Activated T-cell treated with anti-CD3 and anti-CD28 coated beads, Interleukin-2, amount 50 U/mL, for 24 hours (primary cell): Measurements from ENCODE around the gene SIAH2.

Experiments used
- DNase-seq: peaks from one replicate; pipeline ENCODE4 v3.0.0-alpha.2; 2020
- H3K27ac Mint-ChIP-seq: 2 replicates; pipeline ENCODE4 v1.8.0; 2020; ENCODE audit warnings: mild to moderate bottlenecking, mixed read lengths
- H3K27me3 Mint-ChIP-seq: 2 replicates; pipeline ENCODE4 v1.8.0; 2020; ENCODE audit warnings: mixed read lengths
- H3K36me3 Mint-ChIP-seq: 2 replicates; pipeline ENCODE4 v1.8.0; 2020; ENCODE audit warnings: low read depth, mixed read lengths
- H3K4me1 Mint-ChIP-seq: 2 replicates; pipeline ENCODE4 v1.8.0; 2020; ENCODE audit warnings: low read depth, mixed read lengths
- H3K4me3 Mint-ChIP-seq: 2 replicates; pipeline ENCODE4 v1.8.0; 2020; ENCODE audit warnings: mild to moderate bottlenecking, moderate library complexity, mixed read lengths
- H3K9me3 Mint-ChIP-seq: 2 replicates; pipeline ENCODE4 v1.8.0; 2020; ENCODE audit warnings: mixed read lengths

SIAH2 gene

DNA sequence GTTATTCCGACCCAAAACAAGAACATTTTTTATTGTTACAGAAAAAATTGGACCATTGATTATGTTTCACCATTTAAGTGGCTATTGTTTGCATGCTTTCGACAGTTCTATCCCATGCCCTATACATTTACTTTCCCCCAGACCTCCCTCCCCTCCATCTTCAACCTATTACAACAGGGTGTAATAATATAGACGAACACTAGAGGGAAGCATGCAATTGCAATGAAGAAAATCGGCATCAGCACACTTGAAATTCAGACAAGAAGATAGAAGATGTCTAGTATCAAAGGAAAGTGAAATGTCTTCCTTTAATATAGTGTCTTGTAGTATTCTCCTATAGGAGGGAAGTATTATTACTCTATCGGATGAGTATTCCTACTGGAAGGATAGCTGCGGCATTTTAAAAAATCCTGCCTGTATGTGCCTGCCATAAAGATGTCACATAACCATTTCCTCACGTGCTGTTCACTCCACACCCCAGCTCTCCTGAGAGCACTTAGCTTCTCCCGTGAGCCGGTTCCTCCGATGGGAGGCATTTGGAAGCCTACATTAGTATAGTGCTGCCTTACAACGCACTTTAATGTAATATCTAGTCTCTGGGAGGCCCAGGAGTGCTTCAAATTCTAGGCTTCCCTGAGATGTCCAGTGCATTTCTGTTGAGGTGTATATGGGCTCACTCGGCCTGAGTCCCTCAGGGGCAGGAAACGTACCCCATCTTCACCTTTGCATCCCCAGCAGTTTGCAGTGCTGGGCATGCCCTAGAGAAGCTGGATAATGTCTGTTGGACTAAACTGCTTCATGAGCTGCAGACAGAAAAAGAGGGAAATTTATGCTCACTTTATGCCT, 41.5 kb downstream of the SIAH2 start:
- DNase-seq = no peak

DNA sequence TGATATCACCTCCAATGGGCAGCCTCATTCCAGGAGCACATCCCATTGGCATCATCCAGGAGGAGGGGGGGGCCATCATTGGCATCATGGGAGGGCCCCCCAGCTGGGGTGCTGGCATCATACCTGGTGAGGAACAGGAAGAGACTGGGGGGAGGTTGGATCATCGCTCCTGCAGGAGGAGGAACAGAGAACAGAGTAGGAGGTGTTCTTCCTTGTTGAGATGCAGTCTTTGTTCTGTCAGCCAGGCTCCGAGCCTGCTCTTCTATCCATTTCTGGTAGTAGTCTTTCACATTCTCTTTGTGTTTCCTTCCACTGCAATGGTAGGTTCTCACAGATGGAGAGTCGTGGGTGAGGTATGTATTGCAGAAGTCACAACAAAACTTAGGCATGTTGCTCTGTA, 42.5 kb downstream of the SIAH2 start:
- Mint-ChIP-seq H3K4me3 (no peak overlapping the region), H3K36me3 (no peaks in the 10 kb centered on the region)
- no peak for DNase-seq

More for the DNA sequence above, 41.5 kb downstream of the SIAH2 start:
- no peaks in the 10 kb centered on the region for H3K9me3 Mint-ChIP-seq
- no peaks in the 10 kb centered on the region for H3K36me3 Mint-ChIP-seq
- H3K4me1 Mint-ChIP-seq = peaks cover 33% of the 10 kb centered on the region
- no peak overlapping the region for H3K27ac Mint-ChIP-seq
- H3K4me3 Mint-ChIP-seq = no peak overlapping the region
- no peaks in the 10 kb centered on the region for H3K27me3 Mint-ChIP-seq

DNA sequence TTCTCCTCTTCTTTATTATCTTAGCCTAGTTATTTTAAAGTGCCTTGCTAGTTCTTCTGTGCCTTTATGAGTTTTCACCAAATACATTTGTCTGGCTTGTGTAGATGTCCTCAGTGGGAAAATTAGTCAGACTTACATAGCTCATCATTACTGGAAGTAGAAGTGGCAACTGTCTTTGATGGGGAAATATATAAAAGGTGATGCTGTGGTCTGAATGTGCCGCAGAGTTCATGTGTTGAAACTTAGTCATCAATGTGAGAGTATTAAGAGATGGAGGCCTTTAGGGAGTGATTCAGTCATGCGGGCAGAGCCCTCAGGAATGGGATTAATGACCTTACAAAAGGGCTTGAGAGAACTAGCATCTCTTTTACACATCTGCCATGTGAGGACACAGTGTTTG, 52.9 kb downstream of the SIAH2 start:
- peak overlapping the region; percentile 27 for H3K27ac Mint-ChIP-seq
- H3K4me1 Mint-ChIP-seq = peaks cover 10% of the 10 kb centered on the region
- peaks cover 44% of the 10 kb centered on the region for H3K36me3 Mint-ChIP-seq
- H3K9me3 Mint-ChIP-seq = peaks cover 9% of the 10 kb centered on the region
- no peak for DNase-seq
- H3K27me3 Mint-ChIP-seq = no peaks in the 10 kb centered on the region
- H3K4me3 Mint-ChIP-seq = no peak overlapping the region

More for the DNA sequence above, 42.5 kb downstream of the SIAH2 start:
- H3K27ac Mint-ChIP-seq = no peak overlapping the region
- H3K9me3 Mint-ChIP-seq = no peaks in the 10 kb centered on the region
- peaks cover 33% of the 10 kb centered on the region for H3K4me1 Mint-ChIP-seq
- H3K27me3 Mint-ChIP-seq = no peaks in the 10 kb centered on the region

DNA sequence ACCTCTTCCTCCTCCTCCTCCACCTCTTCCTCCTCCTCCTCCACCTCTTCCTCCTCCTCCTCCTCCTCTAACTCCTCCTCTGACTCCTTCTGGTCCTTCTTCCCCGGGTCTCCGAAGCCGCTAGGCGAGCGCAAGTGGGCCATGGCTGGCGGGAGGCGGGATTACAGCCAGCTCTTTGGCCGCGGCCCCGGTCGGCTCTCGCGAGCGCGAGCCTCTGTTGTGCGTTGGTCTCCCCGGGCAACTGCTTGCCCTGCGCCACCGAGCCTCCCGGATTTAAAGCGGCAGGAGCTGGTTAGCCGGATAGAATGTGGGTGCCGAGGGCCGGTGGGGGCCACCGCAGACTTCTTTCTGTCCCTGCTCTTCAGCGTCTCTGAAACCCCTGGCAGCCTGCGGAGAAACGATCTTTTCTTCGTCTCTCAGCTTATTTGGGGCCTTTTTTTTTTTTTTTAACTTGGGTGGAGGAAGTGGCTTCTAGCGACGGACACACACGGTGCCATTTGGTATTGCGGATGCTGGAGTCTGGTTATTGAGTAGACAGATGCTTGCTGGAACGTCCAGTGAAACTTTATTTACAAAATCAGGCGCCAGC, 59.1 kb downstream of the SIAH2 start, which contains the start of gene ERICH6:
Gene ERICH6 (minus strand): TSS at position 165 of the 589 bp plus-strand sequence. CDS start 22 bp downstream, at position 143.
- H3K4me3 Mint-ChIP-seq = peak within 1 kb of the TSS; percentile 88
- peaks cover 23% of the 10 kb centered on the region for H3K36me3 Mint-ChIP-seq
- H3K9me3 Mint-ChIP-seq = no peaks in the 10 kb centered on the region
- peaks cover 33% of the 10 kb centered on the region for H3K4me1 Mint-ChIP-seq
- H3K27me3 Mint-ChIP-seq = no peaks in the 10 kb centered on the region
- peak within 1 kb of the TSS; percentile 94 for H3K27ac Mint-ChIP-seq
- DNase-seq = peak; percentile 87

DNA sequence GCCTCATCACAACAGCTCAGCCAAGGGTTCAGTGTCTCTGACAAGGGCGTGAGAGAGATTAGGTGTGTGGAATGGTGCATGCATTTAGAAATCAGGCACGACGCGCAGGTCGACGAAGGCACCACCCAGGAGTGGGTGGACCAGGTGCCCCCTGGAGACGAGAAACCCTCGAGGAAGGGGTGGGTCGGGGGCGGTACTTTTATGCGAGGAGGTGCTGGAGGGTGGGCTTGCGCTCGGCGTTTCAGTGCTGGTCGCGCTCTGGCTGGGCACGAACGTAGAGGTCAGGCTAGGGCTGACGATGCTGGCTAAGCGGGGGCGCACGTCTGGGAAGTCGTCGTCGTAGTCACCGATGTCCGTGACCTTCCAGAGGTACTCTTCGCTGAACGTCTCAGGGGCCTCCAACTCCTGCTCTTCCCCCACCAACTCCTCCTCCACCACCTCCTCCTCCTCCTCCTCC, 59.6 kb downstream of the SIAH2 start:
- Mint-ChIP-seq H3K27me3 (no peaks in the 10 kb centered on the region), H3K27ac (peak overlapping the region; percentile 94), H3K36me3 (peaks cover 18% of the 10 kb centered on the region), H3K4me1 (peaks cover 33% of the 10 kb centered on the region), H3K4me3 (peak overlapping the region; percentile 88), H3K9me3 (no peaks in the 10 kb centered on the region)
- DNase-seq = no peak

DNA sequence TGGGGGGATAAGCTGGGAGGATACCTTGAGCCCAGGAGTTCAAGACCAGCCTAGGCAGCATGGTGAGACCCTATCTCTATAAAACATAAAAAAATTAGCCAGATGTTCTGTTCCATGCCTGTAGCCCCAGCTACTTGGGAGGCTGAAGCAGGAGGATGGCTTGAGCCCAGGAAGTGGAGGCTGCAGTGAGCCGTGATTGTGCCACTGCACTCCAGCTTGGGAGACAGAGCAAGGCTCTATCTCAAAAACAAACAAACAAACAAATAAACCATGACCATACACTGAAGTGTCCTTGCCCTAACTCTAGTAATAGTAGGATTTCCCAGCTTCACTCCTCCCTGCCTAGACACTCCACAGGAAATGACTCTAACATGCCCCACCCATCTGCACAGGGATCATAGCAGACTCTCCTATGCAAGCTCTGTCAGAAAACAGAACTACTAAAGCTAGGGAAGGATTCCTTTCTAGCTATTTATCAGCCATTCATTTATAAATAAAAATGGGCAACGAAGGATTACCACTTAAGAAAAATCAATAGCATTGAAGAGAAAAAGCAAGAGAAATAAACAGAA, 63.8 kb downstream of the SIAH2 start:
- DNase-seq = no peak
- Mint-ChIP-seq H3K27ac (no peak overlapping the region), H3K36me3 (peaks cover 5% of the 10 kb centered on the region), H3K27me3 (no peaks in the 10 kb centered on the region), H3K4me3 (no peak overlapping the region), H3K4me1 (peaks cover 28% of the 10 kb centered on the region), H3K9me3 (no peaks in the 10 kb centered on the region)

DNA sequence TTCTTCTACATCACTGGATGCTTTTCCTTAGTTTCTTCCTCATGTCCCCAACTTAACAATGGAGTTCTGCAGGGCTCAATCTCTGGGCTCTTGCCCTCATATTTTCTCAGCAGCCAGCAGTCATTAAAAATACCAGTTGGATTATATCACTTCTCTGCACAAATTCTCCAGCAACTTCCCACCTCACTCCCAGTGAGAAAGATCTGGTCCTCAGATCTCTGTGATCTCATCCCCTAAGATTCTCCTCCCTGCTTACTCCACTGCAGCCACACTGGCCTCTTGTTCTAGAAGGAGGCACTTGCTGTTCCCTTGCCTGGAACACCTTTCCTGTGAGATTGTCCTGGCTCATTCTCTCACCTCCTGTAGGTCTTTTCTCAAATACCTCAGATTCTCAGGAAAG, 65.3 kb downstream of the SIAH2 start:
- Mint-ChIP-seq H3K9me3 (peaks cover 5% of the 10 kb centered on the region), H3K27ac (no peak overlapping the region), H3K4me3 (no peak overlapping the region), H3K36me3 (peaks cover under 1% of the 10 kb centered on the region), H3K4me1 (peaks cover 15% of the 10 kb centered on the region), H3K27me3 (no peaks in the 10 kb centered on the region)
- no peak for DNase-seq

DNA sequence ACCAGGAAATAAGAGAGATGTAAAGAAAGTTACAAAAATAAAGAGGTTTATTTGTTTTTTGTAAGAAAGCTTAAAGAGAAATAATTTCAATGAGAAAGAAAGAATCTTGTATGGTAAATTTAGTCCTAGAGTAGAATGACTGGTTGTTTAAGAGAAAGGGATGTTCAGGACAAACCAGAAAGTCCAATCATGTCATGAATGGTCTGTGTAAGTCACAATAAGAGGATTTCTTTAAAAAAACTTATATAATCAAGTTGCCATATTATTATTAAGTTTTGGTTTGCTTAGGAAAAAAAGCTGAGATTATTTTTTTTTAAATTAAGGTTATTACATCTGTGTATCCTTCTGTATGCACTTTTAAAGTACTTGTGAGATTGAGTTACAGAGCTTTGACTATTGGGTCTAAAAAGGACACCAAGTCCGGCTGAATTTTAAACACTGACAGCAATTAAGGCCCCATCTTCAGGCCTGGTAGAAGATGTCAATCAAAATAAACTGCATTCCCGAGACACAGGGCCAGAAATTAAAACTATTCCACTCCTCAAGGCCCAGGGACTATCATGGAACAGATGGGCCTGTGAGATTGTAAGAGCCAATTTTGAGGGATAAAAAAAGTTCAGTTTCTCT, 71.4 kb downstream of the SIAH2 start:
- no peaks in the 10 kb centered on the region for H3K4me1 Mint-ChIP-seq
- H3K27ac Mint-ChIP-seq = no peak overlapping the region
- peaks cover 8% of the 10 kb centered on the region for H3K9me3 Mint-ChIP-seq
- H3K4me3 Mint-ChIP-seq = no peak overlapping the region
- DNase-seq = no peak
- H3K36me3 Mint-ChIP-seq = peaks cover 3% of the 10 kb centered on the region
- H3K27me3 Mint-ChIP-seq = no peaks in the 10 kb centered on the region
